GM19193 (cell line): ENCODE results near the gene SMIM27.

Source experiments
- POLR2A ChIP-seq: IDR thresholded peaks from 4 replicates; pipeline ENCODE4 v1.6.1; 2011; ENCODE audit not compliant: insufficient read depth, insufficient read length; ENCODE audit errors: extremely low read depth

Gene SMIM27

GRCh38 chr9:32552172-32552872 is at the start of gene SMIM27, which contains the start of gene TOPORS:
TSS of gene SMIM27 (plus strand) at chr9:32552327. CDS start at chr9:32552435, 108 bp downstream.
TSS of gene TOPORS (minus strand) at chr9:32552586. CDS start at chr9:32552436, 150 bp downstream.
- TF ChIP-seq POLR2A: peak; percentile 91

GRCh38 chr9:32502464-32502863 is 49.7 kb upstream of the SMIM27 start:
- TF ChIP-seq POLR2A: no peak

- no peak for TF ChIP-seq POLR2A
Observed at GRCh38 chr9:32503008-32503407, 49.1 kb upstream of the SMIM27 start.

GRCh38 chr9:32508728-32509127 is 43.4 kb upstream of the SMIM27 start:
- TF ChIP-seq POLR2A: no peak

- TF ChIP-seq POLR2A: no peak
Observed at GRCh38 chr9:32516241-32516640, 35.9 kb upstream of the SMIM27 start.

- no peak for TF ChIP-seq POLR2A
Observed at GRCh38 chr9:32518276-32518675, 33.9 kb upstream of the SMIM27 start.

- TF ChIP-seq POLR2A: no peak
Observed at GRCh38 chr9:32523910-32524309, 28.2 kb upstream of the SMIM27 start.

- no peak for TF ChIP-seq POLR2A
Observed at GRCh38 chr9:32524892-32525708, 27.0 kb upstream of the SMIM27 start.

GRCh38 chr9:32525709-32526030 is 26.5 kb upstream of the SMIM27 start:
- TF ChIP-seq POLR2A: no peak

- TF ChIP-seq POLR2A: peak; percentile 77
Observed at GRCh38 chr9:32526041-32526706, 26.0 kb upstream of the SMIM27 start, which contains the start of gene RIGI. TSS of gene RIGI (minus strand) at chr9:32526196. CDS start at chr9:32526166, 30 bp downstream.

- TF ChIP-seq POLR2A: no peak
Observed at GRCh38 chr9:32526707-32527048, 25.4 kb upstream of the SMIM27 start.

GRCh38 chr9:32533336-32533735 is 18.8 kb upstream of the SMIM27 start:
- no peak for TF ChIP-seq POLR2A

- no peak for TF ChIP-seq POLR2A
Observed at GRCh38 chr9:32533816-32534215, 18.3 kb upstream of the SMIM27 start.

- TF ChIP-seq POLR2A: no peak
Observed at GRCh38 chr9:32543047-32543446, 9.1 kb upstream of the SMIM27 start.

GRCh38 chr9:32545884-32546283 is 6.2 kb upstream of the SMIM27 start:
- TF ChIP-seq POLR2A: no peak
